Measurements from ENCODE around the gene PRKRA.
A peak's percentile ranks its signal among the peaks of the same experiment; 100 is the strongest.
"Not testable (repeated sequence)": the region's sequence is repeated elsewhere in the genome, so short reads cannot be mapped to it uniquely, and the experiment has no call there.

Gene PRKRA

GRCh38 chr2:178457390-178457886 is 6.5 kb upstream of the PRKRA start:
- ATAC-seq = no peak
- no peak for DNase-seq

GRCh38 chr2:178455947-178456346 is 5.0 kb upstream of the PRKRA start:
- ATAC-seq = no peak

DNA sequence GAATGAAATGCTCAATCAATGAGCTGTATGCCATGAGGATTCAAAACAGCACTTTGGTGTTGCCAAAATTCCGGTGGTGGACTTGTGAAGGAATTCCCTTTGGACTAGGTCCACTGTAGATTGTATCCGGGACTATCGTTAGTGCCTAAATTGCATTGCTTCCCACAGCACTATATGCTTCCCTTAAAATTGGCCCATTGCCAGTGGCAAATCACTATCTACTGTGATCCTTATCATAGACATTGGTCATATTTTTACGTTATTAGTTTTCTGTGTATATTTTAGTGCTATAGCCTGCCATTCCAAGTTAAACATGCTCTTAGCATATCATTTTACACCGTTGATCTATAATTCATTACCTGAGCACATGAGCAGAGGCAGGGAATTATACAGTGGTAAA is 1.9 kb upstream of the PRKRA start:
- DNase-seq (no peak), ATAC-seq (no peak)

More at GRCh38 chr2:178455947-178456346, 5.0 kb upstream of the PRKRA start:
- DNase-seq = no peak

DNA sequence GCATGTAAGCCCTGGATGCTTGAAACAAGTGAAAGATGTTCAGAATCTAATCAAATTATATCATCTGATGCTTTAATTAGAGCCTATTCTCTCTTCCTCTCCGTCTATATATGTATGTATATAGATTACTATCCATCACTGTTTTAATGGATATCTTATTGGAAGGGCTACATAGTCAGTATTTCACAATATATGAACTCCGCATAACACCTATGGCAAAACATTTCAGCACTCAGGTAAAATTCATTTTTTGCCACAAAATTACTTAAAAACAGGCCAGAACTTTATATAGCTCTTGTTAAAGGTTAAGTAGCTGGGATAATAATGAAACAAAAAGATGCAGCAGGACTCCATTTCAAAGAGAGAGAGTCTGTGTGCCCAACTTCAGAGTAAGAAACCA is 1.4 kb upstream of the PRKRA start:
- DNase-seq (no peak), ATAC-seq (no peak)

DNA sequence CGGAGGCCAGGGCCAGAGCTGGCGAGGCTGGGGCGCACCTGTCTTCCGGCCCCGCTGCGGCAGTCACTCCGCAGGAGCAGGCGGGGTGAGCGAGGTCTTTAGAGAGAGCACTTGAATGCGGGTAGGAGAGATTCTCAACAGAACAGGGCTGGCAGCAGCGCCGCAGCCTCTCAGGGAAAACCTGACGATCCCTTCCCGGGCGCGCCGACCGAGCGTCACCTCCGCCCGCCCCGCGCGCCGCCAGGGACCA is 526 bp downstream of the PRKRA start:
- no peak for ATAC-seq
- no peak for DNase-seq

DNA sequence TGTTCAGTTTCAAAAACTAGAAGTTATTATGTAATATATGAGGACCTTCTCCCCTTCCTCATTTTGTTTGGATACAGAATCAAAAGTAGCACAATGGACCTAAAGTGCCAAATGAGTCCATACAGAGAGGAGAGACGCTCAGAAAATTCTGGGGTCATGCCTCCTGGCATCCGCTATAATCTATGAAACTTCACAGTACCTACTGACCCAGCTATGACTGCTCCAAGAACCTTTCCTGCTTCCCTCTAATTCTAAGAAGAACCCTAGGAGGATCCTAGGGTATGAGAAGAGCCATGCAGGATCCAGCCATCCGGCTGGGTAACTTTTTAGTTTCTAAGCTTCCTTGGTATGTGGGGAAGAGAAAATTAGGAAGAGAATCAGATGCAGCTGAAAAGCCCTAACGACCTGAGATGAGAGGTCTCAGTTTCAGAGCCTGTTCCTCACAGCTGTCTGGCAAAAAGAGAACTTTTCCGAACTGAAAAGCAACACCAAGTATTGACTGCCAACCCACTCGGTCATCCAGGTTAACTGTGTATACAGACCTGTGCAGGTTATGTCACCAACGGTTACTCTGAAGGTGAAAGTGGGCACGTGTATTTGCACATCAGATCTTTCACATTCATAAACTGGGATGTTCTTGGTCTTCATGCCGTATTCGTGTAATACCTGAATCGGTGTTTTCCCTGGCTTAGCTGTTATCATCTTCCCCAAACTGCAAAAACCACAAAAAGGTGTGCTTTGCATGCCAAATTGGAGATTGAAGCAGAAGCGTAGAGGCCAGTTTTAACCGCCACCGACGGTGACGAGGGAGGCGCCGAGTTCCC is 1.1 kb downstream of the PRKRA start:
- ATAC-seq (no peak), DNase-seq (peak; percentile 20)

- DNase-seq = no peak
- no peak for ATAC-seq
Observed at GRCh38 chr2:178448968-178449661, 1.9 kb downstream of the PRKRA start.

DNA sequence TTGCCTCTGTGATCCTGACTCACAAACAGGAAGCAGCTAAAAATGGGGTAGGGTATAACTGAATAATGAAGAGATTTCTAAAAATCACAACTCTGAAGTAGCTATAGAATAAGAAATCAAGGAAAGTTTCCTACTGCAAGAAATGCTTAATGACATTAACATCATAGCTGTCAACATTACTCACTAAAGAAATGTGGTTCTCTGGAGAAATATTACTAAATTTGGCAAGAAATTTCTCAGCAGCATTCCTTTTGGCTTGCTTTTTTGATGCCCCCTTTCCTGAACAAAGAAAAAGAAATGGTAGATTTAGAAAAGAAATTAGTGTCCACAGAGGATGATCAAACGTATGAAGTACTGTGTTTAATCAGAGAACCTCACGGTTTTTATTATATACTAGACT is 9.5 kb downstream of the PRKRA start:
- ATAC-seq (no peak), DNase-seq (no peak)

DNA sequence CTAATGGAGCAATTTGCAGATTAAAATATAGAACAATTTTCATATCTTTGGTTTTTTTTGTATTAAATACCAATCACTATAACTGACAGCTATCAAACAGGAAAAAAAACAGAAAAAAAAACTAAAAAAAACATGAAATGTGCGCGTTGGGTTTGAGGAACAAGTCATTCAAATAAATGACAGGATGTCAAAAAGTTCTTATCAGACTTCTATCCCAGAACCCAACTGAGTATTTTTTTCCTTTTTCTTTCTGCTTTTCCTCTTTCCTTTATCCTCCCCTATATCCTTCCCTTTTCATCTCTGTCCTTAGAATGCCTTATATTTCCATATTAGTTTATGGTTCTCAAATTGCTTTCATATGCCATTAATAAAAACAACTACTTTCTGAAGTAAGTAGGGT is 14.3 kb downstream of the PRKRA start:
- ATAC-seq (no peak), DNase-seq (no peak)

- ATAC-seq (no peak), DNase-seq (no peak)
Observed at GRCh38 chr2:178429336-178429735, 21.6 kb downstream of the PRKRA start.

GRCh38 chr2:178428396-178428806 is 22.6 kb downstream of the PRKRA start:
- no peak for DNase-seq
- ATAC-seq = no peak

GRCh38 chr2:178427458-178427857 is 23.5 kb downstream of the PRKRA start:
- DNase-seq (no peak), ATAC-seq (no peak)

DNA sequence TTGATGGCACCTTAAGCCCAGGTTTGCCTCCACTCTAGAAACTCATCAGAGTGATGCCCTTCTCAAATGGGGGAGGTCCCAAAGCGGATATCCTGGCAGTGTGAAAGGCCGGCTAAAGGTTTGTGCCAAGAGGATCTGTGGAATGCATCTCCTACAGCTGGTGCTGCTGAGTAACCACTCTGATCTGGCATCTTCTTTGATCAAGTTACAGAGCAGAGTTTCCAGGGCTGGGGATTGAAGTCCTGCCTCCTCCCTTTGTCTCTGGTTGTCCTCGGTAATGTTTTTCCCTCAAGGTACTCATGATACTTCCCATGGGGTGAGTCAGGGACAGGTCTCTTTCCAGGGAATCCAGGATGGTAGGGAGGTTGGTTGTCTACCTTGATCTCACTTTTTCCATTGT is 24.6 kb downstream of the PRKRA start:
- ATAC-seq (no peak), DNase-seq (no peak)

GRCh38 chr2:178425255-178425827 is 25.6 kb downstream of the PRKRA start:
- ATAC-seq (no peak), DNase-seq (no peak)

- not testable (repeated sequence) for DNase-seq, ATAC-seq
Observed at GRCh38 chr2:178423746-178424145, 27.2 kb downstream of the PRKRA start.

- no peak for DNase-seq
- ATAC-seq = no peak
Observed at GRCh38 chr2:178422097-178422496, 28.9 kb downstream of the PRKRA start.

GRCh38 chr2:178420463-178420999 is 30.4 kb downstream of the PRKRA start:
- ATAC-seq (no peak), DNase-seq (no peak)

DNA sequence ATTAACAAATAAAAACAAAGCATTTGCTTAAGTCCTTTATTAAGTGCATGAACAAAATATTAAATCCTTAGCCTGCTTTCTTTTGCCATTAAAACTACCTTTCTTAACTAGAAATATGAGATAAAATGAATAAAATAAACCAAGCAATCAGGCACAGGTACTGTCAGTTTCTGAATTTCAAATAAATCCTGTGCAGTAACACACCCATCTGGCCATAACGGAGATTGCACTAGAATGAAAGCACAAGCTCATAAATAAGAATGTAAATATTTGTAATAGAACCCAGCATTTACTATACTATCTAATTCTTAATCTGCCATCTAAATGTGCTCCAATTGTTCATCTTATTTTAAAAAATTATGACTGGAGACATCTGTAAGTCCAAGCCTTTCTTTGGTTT is 31.9 kb downstream of the PRKRA start:
- DNase-seq (no peak), ATAC-seq (no peak)

- DNase-seq = no peak
- no peak for ATAC-seq
Observed at GRCh38 chr2:178418426-178418825, 32.5 kb downstream of the PRKRA start.

DNA sequence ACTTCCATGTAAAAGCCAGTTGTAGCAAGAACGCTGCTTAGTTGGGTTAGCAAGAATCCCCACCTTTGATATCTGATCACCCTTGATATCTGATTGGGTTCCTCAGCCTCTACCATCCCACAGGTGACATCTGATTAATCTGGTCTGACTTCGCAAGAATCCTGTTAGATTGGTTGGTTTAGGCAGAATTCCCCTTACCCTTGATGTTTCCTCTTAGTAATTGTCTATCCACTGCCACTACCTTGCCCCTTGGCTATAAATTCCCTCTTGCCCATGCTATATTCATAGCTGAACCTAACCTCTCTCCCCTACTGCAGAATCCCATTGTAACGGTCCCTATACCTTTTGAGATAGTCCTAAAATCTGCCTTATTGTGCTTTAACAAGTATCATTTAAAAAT is 33.1 kb downstream of the PRKRA start:
- ATAC-seq = no peak
- DNase-seq = no peak

DNA sequence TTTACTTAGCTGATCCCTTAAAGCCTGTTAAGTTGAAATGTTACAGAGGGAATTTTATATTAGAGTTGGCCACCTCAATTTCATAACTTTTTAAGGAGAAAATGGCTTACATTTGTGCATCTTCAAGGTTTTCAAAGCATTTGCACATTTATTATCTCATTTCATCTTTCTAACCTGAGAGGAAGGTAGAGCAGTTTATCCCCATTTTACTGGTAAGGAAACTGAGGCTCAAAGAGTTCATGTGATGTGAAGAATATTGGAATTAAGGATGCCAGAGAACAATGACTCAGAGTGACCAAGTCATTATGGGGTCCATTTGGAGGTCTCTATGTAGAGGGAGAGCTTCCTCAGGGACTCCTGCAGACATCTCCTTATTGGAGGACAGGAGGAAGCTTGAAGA is 35.0 kb downstream of the PRKRA start:
- DNase-seq (no peak), ATAC-seq (no peak)

GRCh38 chr2:178414266-178415247 is 36.4 kb downstream of the PRKRA start:
- DNase-seq = peak; percentile 85
- peak; percentile 90 for ATAC-seq
